OCI-LY7 (cell line): ENCODE data around the gene SFI1.

Source experiments
- CTCF ChIP-seq: fragments of 200-600 bp; sonication (generic); conservative IDR thresholded peaks from 2 replicates; pipeline ENCODE4 v1.5.1; 2014; ENCODE audit warnings: mild to moderate bottlenecking, antibody characterized with exemption, low read length, moderate library complexity, mixed read lengths
- EZH2phosphoT487 ChIP-seq: fragments of 200-600 bp; sonication (generic); IDR thresholded peaks from 2 replicates; pipeline ENCODE4 v1.6.1; 2018; ENCODE audit warnings: low read depth, borderline replicate concordance, mild to moderate bottlenecking, mixed run types, antibody characterized with exemption, low read length, moderate library complexity, mixed read lengths

GRCh38 chr22:31604746-31605705 is 108.7 kb downstream of the SFI1 start:
- TF ChIP-seq CTCF (no peak), EZH2phosphoT487 (no peak)
